ENCODE measurements around the gene CST9. TPM values are rescaled to one million over a fixed set of nuclear protein-coding genes. Genes with fewer than 3 reads are reported as not detected.

The CST9 gene
- total and polyA plus RNA-seq, 2 of the 13 experiments (the other 11 are each of a cell fraction or from before 2014, with no cell fraction given), result 0.07 TPM; not detected in 1

- TF ChIP-seq SALL1 (CRISPR knock-in tag; IDR thresholded peaks at IDR 0.05) (peak; percentile 97), ZSCAN25 (CRISPR knock-in tag; IDR thresholded peaks at IDR 0.05) (peak; percentile 97), GMEB2 (CRISPR knock-in tag; IDR thresholded peaks at IDR 0.05; ENCODE audit: low read depth) (0 out of 2 replicates have a peak, but pooled peaks have one; percentile 26), ZNF251 (CRISPR knock-in tag; IDR thresholded peaks at IDR 0.05) (no peak), ZHX1 (CRISPR knock-in tag; IDR thresholded peaks at IDR 0.05; ENCODE audit: low read depth) (no peak), ZBTB10 (CRISPR knock-in tag; IDR thresholded peaks at IDR 0.05; ENCODE audit: borderline replicate concordance) (no peak), ZNF510 (CRISPR knock-in tag; IDR thresholded peaks at IDR 0.05; ENCODE audit: low read depth) (no peak; the same call in 1 of the 2 replicates), ZNF747 (CRISPR knock-in tag; IDR thresholded peaks at IDR 0.05; ENCODE audit: borderline replicate concordance) (peak; percentile 78; the same call in 1 of the 2 replicates), CREB1 (IDR thresholded peaks at IDR 0.05) (peak; percentile 62), CREB1 (CRISPR knock-in tag; IDR thresholded peaks at IDR 0.05) (no peak), TBP (CRISPR knock-in tag; IDR thresholded peaks at IDR 0.05) (no peak), RBM39 (IDR thresholded peaks at IDR 0.05; ENCODE audit: low read depth, low read length, poor library complexity, severe bottlenecking) (no peak), PRDM15 (CRISPR knock-in tag; IDR thresholded peaks at IDR 0.05) (no peak), PAX8 (CRISPR knock-in tag; IDR thresholded peaks at IDR 0.05; ENCODE audit: borderline replicate concordance) (no peak), XRCC5 (optimal IDR thresholded peaks at IDR 0.05; ENCODE audit: low read length) (peak; percentile 95), GABPA (IDR thresholded peaks at IDR 0.05; ENCODE audit: low read depth, low read length) (no peak), GABPA (CRISPR knock-in tag; IDR thresholded peaks at IDR 0.05; ENCODE audit: low read depth) (no peak), ZNF441 (CRISPR knock-in tag; IDR thresholded peaks at IDR 0.05; ENCODE audit: borderline replicate concordance) (peak; percentile 91), ZNF570 (CRISPR knock-in tag; IDR thresholded peaks at IDR 0.05; ENCODE audit: borderline replicate concordance) (no peak), ZBTB7B (CRISPR knock-in tag; IDR thresholded peaks at IDR 0.05) (peak; percentile 64; the same call in 1 of the 2 replicates)
These were observed 23.4 kb upstream of the CST9 start (continued) for GRCh38 chr20:23629017-23629541.

Measured in HepG2 (cell line).